WTC11 (cell line): ENCODE data around the gene CCBE1.

Experiments
- ETV6 ChIP-seq: sonication (generic); formaldehyde crosslinking; IDR thresholded peaks from 2 replicates; pipeline ENCODE4 v1.8.1; 2022; ENCODE audit warnings: mild to moderate bottlenecking, missing genetic modification reagents
- TCF7 ChIP-seq: sonication (generic); formaldehyde crosslinking; IDR thresholded peaks from 2 replicates; pipeline ENCODE4 v1.8.0; 2022; ENCODE audit warnings: mild to moderate bottlenecking, low read depth, missing genetic modification reagents, moderate library complexity

- no peak for TF ChIP-seq ETV6
- no peak for TF ChIP-seq TCF7
These were observed 91.5 kb downstream of the CCBE1 start for GRCh38 chr18:59605633-59606192.
